Sciatic nerve (tissue), 2 donors: Measurements from ENCODE around the gene WNT5B. TPM values are rescaled to one million over a fixed set of nuclear protein-coding genes. Genes with fewer than 3 reads are reported as not detected.
"Not testable (repeated sequence)": the region's sequence is repeated elsewhere in the genome, so short reads cannot be mapped to it uniquely, and the experiment has no call there.

Source experiments
- ATAC-seq: fragments of 200-7000 bp; cut with Tn5 transposase; one replicate; pipeline ENCODE4 v1.9.1; 2020; ENCODE audit warnings: mild to moderate bottlenecking, moderate library complexity
- DNase-seq: peaks from one replicate; pipeline ENCODE4 v3.0.0-alpha.2; 2020; ENCODE audit warnings: low spot score
- intact Hi-C: fragments of 100-400 bp; cut with DNase I; formaldehyde crosslinking; loops from one replicate; pipeline ENCODE4 v1.14.2; 2022
- total RNA-seq: library from RNA; stranded (reverse); fragmentation: NEBNext Ultra II Directional; extraction: Animal tissue kit (Norgen Biotek cat#: 25700); gene quantifications from one replicate; pipeline ENCODE4 v1.2.1, GENCODE V29; 2021
- donor health status: DM: no; HTN: no; CAD: no.
- donor health status: DM: no; HTN: no; CAD: no.

The WNT5B gene
- total RNA-seq, 1 donor from 2014 or later = 10.6 TPM

DNA sequence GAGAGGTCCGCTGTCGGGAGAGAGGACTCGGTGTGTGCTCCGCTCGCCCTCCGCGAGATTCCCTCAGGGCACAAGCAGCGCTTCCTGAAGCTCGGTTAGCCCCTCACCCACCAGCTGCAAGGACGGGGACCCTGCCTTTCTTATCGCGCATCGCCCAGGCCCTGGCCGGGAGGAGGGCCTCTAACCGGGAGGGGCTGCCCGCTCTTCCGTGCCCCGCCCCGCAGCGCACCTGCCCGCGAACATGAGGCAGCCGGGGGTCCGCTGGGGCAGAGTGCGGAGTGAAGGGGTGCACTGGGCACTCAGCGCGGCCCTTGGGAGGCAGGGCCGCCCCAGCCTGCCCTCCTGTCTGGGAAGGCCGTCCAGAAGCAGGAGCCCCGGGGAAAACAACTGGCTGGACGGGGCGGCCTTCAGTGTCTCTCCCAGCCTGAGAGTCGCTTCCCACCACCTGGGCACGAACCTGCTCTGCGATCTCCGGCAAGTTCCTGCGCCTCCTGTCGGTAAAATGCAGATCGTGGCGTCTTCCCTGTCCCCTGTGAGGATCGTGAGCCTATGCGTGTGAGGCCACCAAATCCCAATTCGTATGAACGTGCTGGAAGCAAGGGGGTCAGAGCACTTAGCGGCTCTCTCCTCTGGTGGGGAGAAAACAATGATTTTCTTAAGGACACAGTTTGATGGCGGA is 33.9 kb downstream of the WNT5B start:
- intact Hi-C loops = no loop called here
- DNase-seq (no peak), ATAC-seq (no peak)

DNA sequence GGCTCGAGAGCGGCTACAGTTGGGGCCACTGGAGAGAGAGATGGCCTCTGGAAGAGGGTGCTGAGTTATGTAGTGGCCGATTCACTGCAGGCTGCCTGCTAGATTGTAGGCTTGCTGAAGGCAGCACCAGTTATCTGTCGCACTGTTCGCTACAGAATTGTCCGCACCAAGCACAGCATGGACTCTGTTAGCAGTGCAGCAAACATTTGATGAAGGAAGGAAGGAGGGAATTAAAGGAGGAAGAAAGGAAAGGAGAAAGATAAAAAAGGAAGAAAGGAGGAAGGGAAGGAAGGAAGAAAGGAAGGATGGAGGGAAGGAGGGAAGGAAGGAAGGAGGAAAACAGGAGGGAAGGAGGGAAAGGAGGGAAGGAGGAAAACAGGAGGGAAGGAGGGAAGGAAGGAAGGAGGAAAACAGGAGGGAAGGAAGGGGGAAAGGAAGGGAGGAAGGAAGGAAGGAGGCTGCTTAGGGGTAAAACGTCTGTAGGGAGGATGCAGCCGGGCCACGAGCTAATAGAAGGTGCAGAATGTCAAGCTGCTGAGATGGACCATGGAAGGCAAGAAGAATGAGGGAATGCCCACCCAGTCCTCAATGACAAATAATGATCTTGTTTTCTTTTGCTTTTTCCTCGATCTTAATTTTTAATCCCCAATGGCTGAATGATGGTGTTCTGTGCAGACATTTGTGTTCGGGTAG is 34.6 kb downstream of the WNT5B start:
- intact Hi-C loops = no loop called here
- ATAC-seq = no peak
- no peak for DNase-seq

DNA sequence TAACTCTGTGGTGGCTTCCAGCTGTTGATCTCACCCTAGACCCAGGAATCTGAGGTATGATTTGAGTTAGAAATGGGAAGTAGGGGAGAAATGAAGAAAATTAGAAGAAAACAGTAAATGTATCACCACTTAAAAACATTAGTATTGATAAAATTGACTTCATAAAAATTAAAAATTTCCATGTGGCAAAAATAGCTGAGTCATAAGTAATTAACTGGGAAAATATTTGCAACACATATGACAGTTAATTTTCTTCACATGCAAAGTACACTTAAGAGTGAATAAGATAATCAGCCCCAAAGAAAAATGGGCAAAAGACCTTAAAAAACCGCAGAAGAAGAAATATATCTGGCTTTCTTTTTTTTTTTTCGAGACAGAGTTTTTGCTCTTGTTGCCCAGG is 36.3 kb downstream of the WNT5B start:
- ATAC-seq = no peak
- DNase-seq = no peak
- intact Hi-C loops = no loop called here

DNA sequence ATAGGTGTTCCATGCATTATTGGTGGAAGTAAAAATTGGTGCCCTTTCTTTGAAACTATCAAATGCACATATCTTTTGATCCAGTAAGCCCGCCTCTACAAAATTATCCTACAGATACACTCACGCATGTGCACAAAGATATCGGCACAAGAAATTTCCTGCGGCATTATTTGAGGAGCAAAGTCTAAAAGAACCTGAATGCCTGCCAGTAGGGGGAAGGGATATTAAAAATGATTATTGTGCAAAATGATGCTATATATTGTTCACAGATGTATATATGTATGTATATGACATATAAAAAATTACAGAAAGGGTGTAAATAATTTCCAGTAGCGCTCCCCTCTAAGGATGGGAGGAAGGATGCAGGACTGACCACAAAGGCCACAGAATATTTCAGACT is 37.2 kb downstream of the WNT5B start:
- intact Hi-C loops = no loop called here
- DNase-seq (no peak), ATAC-seq (no peak)

DNA sequence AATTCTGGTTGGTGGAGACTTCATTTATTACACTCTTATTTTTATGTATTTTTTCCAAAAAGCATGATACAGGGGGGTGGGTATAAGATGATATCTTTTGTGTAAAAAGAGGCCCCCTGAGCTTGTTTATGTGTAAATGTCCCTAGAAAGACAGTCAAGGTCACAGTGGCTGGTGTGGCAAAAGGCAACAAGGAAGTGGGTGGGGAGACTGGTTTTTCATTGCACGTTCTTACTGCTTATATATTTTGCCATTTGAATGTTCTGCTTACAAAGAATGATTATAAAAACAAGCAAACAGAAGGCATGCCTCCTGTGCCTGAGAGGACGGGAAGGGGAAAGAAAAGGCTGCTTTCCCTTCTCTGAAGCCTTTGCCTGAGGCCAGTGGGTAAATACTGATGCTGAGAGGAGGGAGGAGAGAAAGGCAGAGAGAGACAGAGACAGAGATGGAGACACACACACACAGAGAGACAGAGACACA is 37.7 kb downstream of the WNT5B start:
- no peak for ATAC-seq
- no peak for DNase-seq
- intact Hi-C loops = no loop called here

DNA sequence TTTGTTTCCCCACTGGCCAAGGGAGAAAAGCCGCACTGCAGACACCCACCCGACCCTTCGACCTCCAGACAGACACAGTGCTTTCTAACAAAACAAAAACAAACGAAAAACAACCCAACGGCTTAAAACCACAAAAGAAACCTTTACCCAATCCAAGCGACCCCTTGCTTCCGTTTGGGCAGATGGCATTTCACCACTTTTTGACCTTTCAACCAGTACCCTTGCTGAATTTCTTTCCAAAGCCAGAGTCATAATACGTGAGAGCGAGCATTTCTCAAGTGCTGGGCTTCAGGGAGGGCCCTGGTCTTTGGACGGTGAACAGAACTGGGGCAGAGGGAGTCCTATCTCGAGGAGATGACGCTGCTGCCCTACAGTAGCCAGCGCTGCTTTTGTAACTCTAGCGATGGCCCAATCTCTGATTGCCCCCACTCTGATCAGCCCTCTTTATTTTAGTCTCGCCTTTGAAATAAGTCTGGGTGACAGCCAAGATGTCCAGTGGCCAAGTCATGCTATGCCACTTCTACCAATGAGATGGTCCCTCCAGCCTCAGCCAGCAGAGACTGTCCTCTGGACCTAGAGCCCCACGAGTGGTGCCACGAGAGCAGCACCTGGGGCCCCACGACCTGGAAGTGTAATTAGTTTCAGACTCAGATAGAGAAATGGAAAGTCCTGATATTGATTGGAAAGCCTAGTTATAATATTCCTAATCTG is 40.0 kb downstream of the WNT5B start:
- peak; percentile 81 for ATAC-seq
- DNase-seq = no peak
- intact Hi-C loops = no loop called here

DNA sequence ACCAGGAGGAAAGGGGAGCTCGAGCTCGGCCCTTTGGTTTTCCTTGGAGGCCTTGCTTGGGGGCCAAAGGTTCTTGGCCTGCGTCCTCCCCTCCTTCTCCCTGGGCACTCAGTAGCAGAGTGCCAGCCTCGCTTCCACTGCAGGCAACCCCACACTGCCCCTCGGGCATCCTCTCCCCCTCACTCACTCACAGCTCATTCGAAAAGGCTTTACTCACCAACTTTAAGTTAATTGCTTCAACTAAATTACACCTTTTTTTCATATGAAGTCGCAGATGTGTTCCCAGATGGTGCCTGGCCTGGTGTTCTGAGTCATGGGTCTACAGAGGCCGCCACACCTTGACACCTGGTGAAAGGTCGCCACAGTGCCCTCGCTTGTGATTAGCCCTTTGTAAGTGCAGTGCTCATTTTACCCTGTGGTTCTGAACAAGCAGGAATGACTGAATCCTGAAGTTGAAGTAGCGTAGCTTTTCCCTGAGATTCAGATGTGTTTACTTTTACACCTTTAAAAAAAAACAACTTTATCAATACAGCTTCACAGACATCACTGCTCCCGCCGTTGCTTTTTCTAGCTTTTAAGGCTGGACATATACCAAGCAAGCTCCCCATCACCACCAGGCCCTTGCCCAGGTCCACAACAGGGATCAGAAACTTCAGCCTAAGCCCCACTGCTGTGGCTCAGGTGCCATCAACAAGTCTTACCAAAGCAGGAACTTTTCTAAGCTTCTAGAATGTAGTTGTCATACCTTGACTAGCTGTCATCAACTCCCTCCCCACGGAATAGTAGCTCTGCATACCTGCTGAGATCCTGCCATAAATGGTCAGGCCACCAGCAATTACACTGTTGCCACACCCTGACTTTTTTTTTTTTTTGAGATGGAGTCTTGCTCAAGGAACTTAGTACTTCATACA is 41.6 kb downstream of the WNT5B start:
- no peak for ATAC-seq
- intact Hi-C loops = no loop called here

DNA sequence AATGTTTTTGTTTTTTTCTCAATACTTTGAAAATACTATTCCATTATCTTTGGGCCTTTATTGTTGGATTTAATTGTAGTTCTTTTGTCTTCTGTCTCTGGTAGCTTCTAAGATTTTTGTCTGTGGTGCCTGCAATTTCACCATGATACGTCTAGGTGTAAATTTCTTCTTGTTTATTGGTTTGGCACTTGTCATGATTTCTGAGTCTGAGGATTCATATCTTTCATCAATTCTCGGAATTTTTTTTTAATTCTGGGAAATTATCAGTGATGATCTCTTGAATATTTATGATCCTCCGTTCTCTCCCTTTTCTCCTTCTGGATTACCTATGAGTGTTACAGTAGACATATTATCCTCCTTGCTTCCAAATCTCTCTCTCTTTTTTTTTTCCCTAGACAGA is 47.0 kb downstream of the WNT5B start:
- DNase-seq = no peak
- ATAC-seq = no peak
- intact Hi-C loops = no loop called here

More for the DNA sequence above, 41.6 kb downstream of the WNT5B start:
- no peak for DNase-seq

DNA sequence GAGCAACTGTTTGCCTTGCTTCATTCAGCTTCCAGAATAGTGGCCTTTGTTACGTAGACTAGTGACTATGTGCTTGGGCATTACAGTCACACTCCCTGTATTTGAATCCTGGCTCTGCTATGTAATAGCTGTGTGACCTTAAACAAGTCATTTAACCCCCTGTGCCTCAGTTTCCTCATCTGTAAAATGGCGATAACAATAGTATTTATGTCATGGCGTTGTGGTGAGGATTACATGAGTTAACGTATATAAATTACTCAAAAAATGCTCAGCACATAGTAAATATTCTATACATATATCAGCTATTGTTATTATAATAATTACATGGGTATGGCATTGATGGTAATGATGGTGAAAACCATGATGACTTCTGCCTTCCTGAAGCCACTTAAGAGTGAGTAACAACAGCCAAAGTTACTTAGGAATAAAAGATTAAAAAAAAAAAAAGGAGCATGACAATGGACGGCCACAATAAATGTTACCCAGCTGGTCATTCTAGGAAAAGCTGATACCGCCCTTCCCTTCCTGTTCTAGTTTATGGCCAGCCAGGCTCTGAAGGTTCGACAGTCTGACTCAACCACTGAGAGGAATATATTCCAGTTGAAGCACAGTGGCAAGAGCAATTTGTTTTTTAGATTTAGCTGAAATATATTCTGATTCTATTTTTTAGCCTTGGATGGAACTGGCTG is 51.9 kb downstream of the WNT5B start:
- DNase-seq (no peak), ATAC-seq (no peak)
- intact Hi-C loops = no loop called here

DNA sequence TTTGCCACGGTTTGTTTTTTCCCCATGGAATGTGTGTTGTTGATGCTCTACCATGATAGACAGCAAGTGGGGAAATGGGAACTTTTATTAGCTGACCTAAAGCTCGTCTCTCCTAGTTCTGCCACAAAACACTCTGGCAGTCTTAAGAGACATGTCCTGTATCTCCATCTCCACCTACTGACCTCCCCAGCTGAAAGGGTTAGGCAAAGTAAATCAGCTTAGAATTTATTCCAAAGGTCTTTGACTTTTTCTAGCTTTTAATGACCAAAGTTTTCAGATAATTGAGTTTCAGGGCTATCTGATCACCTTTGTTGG is 52.4 kb downstream of the WNT5B start:
- DNase-seq = no peak
- no peak for ATAC-seq
- intact Hi-C loops = no loop called here

DNA sequence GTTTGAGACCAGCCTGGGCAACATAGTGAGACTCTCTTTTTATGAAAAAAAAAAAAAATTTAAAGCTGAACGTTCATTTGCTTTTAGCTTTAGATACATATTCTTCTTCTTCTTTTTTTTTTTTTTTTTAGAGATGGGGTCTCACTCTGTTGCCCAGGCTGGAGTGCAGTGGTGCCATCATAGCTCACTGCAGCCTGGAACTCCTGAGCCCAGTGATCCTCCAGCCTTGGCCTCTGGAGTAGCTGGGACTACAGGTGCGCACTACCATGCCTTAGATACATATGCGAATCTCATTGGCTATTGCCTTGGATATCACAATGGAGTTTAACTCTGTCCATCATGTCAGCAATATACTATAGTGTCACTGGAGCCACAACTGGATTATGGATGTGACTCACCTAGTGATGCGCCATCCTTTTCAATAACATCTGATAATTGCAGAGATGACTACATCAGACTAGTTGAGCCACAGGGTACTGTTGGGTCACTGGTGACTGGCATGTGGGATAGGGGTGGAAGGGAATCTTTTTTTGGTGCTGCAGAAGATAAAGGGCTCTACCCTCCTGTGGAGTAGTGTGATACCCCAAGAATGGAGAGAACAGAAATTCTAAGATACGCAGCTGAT is 59.2 kb downstream of the WNT5B start:
- intact Hi-C loops = no loop called here
- ATAC-seq (no peak), DNase-seq (no peak)

DNA sequence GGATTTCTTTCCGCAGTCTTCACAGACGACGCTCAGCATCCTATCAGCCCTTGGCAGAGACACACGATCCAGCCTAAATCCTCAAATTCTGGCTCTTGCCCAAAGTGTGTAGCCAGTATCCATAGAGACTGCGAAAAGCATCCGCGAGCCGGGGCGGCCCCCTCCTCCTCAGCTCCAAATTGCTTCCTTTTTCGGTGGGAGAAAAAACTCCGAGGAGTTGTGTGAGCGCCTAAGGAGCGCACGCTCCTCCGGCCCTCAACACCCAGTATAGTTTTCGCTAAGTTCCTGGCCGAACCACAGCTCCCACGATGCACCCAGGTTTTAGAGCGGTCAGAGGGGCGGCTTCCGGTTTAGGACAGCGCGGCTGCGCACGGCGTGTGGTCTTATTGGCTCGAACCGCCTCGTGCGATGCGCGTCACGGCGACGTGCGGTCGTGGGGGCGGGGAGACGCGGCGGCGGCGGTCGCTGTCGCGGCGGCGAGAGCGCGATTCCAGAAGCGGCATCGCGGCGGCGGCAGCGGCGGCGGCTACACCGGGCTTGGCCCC is 61.6 kb downstream of the WNT5B start, which contains the start of gene ADIPOR2:
Gene ADIPOR2 (plus strand): TSS at position 493 of the 545 bp plus-strand sequence. CDS start 63,274 bp downstream, outside the sequence.
- peak; percentile 97 for DNase-seq
- peak; percentile 99 for ATAC-seq
- intact Hi-C loops = no loop called here

DNA sequence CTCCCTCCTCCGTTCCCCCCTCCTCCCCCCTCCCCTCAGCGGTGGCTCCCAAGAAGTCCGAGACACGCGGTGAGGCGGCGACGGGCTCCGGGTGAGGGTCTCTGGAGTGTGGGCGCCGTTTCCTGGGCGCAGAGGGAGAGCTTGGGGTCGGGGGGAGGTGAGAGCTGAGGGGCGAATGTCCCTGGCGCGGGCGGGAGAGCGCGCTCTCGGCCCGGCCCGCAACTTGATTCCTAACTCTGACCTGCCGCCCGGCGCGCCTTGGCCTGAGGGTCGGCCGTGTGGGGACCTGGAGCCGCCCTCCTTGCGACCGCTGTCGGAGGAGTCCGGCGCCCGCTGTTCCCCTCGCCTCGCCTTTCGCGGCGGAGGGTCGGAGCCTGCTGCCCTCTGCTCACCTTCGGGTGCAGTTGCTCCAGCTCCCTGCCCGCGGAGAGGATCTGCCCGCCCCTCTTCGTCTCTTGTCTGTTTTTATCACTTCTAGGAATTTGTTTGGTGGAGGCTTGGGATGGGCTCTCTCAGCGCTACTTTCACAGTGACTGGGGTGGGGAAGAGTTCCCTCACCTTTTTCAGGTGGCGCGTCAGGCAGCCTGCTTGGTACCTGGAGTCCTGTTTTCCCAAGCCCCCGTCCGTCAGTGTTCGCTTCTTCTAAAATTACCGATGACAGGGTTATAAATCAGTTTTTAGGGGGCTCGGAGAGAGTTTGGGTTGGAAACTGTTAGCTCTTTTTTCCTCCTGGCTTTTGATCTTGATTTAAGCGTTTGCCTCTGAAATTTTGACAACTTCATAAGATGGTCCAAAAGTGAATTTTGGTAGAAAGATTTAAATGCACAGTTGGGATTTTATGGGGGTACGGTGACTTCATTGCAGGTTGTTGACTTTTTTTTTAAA is 62.3 kb downstream of the WNT5B start:
- peak; percentile 51 for ATAC-seq
- intact Hi-C loops = no loop called here
- DNase-seq = peak; percentile 71

DNA sequence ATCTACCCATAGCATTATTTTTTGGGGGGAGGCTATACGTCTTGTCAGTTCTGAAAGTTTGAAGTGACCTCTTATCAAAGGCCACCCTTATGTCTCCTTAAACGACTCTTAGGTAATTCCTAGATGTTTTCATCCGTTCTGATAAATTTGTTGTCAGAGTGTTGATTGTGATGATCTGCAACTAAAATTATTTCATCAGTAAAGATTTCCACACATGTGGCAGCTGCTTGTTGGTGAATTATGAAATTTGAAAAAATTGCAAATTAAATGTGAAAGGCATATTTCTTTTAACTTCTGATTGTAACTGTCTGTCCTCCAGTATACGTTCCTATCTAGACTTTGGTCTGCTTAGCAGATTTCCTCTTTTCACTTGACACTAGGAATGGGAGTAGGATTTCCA is 63.2 kb downstream of the WNT5B start:
- intact Hi-C loops = no loop called here
- no peak for ATAC-seq

DNA sequence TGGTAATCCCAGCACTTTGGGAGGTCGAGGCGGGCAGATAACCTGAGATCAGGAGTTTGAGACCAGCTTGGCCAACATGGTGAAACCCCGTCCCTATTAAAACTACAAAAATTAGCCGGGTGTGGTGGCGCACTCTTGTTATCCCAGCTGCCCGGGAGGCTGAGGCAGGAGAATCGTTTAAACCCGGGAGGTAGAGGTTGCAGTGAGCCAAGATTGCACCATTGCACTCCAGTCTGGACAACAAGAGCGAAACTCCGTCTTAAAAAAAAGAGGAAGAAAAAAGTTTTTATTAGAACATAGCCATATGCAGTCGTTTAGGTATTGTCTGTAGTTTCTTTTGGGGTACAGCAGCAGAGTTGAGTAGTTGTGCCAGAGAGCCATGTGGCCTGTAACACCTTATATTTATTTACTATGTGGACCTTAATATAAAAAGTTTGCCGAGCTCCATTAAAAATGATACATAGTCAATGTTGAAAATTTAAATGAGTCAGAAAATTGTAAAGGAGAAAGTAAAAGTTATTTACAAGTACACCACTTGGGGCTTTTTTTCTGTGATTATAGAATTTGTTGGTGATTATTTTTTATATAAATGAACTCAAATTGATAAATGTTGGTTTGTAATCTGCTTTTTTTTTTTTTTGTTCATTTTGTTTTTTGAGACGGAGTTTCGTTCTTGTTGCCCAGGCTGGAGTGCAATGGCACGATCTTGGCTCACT is 64.0 kb downstream of the WNT5B start:
- ATAC-seq (no peak), DNase-seq (no peak)
- intact Hi-C loops = no loop called here

More for the DNA sequence above, 63.2 kb downstream of the WNT5B start:
- DNase-seq = no peak

DNA sequence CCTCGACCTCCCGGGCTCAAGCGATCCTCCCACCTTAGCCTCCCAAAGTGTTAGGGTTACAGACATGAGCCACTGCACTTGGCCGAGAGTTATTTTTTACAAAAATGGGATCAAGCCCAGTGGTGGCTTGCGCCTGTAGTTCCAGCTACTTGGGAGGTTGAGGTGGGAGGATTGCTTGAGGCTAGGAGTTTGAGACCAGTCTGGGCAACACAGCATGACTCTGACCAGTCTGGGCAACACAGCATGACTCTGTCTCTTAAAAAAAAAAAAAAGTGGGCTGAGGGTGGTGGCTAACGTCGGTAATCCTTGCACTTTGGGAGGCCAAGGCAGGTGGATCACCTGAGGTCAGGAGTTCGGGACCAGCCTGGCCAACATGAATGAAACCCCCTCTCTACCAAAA is 66.1 kb downstream of the WNT5B start:
- ATAC-seq, DNase-seq, intact Hi-C loops: not testable (repeated sequence)
